NCI-H748 (cell line): ENCODE measurements around the gene STAB2.
A peak's percentile ranks its signal among the peaks of the same experiment; 100 is the strongest.
"Not testable (repeated sequence)": the region's sequence is repeated elsewhere in the genome, so short reads cannot be mapped to it uniquely, and the experiment has no call there.

Experiments used
- DNase-seq: peaks from one replicate; lab custom pipeline; 2025; ENCODE audit not compliant: unreplicated experiment; lab: John Stamatoyannopoulos, UW

Gene STAB2

GRCh38 chr12:103642240-103642864, 55.3 kb downstream of the STAB2 start:
- DNase-seq, result no peak

GRCh38 chr12:103645202-103645601, 58.1 kb downstream of the STAB2 start:
- no peak for DNase-seq

GRCh38 chr12:103647267-103647666, 60.2 kb downstream of the STAB2 start:
- DNase-seq, result no peak

GRCh38 chr12:103652808-103653207, 65.7 kb downstream of the STAB2 start:
- DNase-seq, result no peak

- DNase-seq, result not testable (repeated sequence)
Observed at GRCh38 chr12:103653568-103654173, 66.6 kb downstream of the STAB2 start.

- no peak for DNase-seq
Observed at GRCh38 chr12:103654816-103655215, 67.7 kb downstream of the STAB2 start.

- DNase-seq, result no peak
Observed at GRCh38 chr12:103656291-103656690, 69.2 kb downstream of the STAB2 start.

- no peak for DNase-seq
Observed at GRCh38 chr12:103657331-103657730, 70.3 kb downstream of the STAB2 start.

- DNase-seq, result no peak
Observed at GRCh38 chr12:103664626-103665025, 77.6 kb downstream of the STAB2 start.

- DNase-seq, result no peak
Observed at GRCh38 chr12:103665971-103666370, 78.9 kb downstream of the STAB2 start.

- DNase-seq, result peak; percentile 54
Observed at GRCh38 chr12:103667125-103667524, 80.1 kb downstream of the STAB2 start.

- DNase-seq, result no peak
Observed at GRCh38 chr12:103668520-103668919, 81.4 kb downstream of the STAB2 start.

GRCh38 chr12:103671367-103671766, 84.3 kb downstream of the STAB2 start:
- DNase-seq, result no peak

- no peak for DNase-seq
Observed at GRCh38 chr12:103672401-103673119, 85.5 kb downstream of the STAB2 start.

GRCh38 chr12:103673487-103673886, 86.4 kb downstream of the STAB2 start:
- no peak for DNase-seq

GRCh38 chr12:103673891-103674375, 86.9 kb downstream of the STAB2 start:
- no peak for DNase-seq

GRCh38 chr12:103676893-103677292, 89.8 kb downstream of the STAB2 start:
- peak; percentile 32 for DNase-seq

GRCh38 chr12:103677341-103677740, 90.3 kb downstream of the STAB2 start:
- peak; percentile 88 for DNase-seq

GRCh38 chr12:103677905-103678304, 90.8 kb downstream of the STAB2 start:
- DNase-seq, result peak; percentile 57

- no peak for DNase-seq
Observed at GRCh38 chr12:103679421-103680170, 92.5 kb downstream of the STAB2 start.

- no peak for DNase-seq
Observed at GRCh38 chr12:103680591-103681141, 93.6 kb downstream of the STAB2 start.
